Heart right ventricle (tissue), 16 donors: Measurements from ENCODE around the gene COPS3. TPM values are rescaled to one million over a fixed set of nuclear protein-coding genes. Genes with fewer than 3 reads are reported as not detected.
A peak's percentile ranks its signal among the peaks of the same experiment; 100 is the strongest.

Experiments used
- ATAC-seq, 8 donors: fragments of 200-7000 bp; cut with Tn5 transposase; one replicate each; pipeline ENCODE4 v1.9.1; 2020; ENCODE audit warnings: mild to moderate bottlenecking in 8 of 8, moderate library complexity in 8 of 8, moderate number of reproducible peaks in 1 of 8
- DNase-seq, 2 donors: peaks; one replicate each; pipeline ENCODE4 v3.0.0-alpha.2; 2020
- H3K27ac ChIP-seq, 10 donors: fragments of 200-600 bp; sonication (generic) in 2 of 10; one replicate each; pipeline versions ENCODE4 v1.5.0 to v1.8.0; 2020 to 2022; ENCODE audit warnings: mild to moderate bottlenecking in 3 of 10
- H3K27me3 ChIP-seq, 7 donors: fragments of 200-600 bp; one replicate each; pipeline ENCODE4 v1.8.0; 2021 to 2022; ENCODE audit warnings: mild to moderate bottlenecking in 2 of 7
- H3K36me3 ChIP-seq, 9 donors: fragments of 200-600 bp; sonication (generic) in 1 of 9; one replicate each; pipeline versions ENCODE4 v1.5.0 to v1.8.0; 2020 to 2022; ENCODE audit warnings: mild to moderate bottlenecking in 2 of 9
- H3K4me1 ChIP-seq, 9 donors: fragments of 200-600 bp; sonication (generic) in 1 of 9; one replicate each; pipeline versions ENCODE4 v1.5.0 to v1.8.0; 2020 to 2022; ENCODE audit warnings: mild to moderate bottlenecking in 4 of 9
- H3K4me3 ChIP-seq, 10 donors: fragments of 200-600 bp; sonication (generic) in 2 of 10; one replicate each; pipeline versions ENCODE4 v1.5.0 to v1.8.0; 2020 to 2022; ENCODE audit warnings: mild to moderate bottlenecking in 7 of 10, moderate library complexity in 2 of 10
- H3K9me3 ChIP-seq, 11 donors: fragments of 200-600 bp in 10 of 11; sonication (generic) in 2 of 11; one replicate each; pipeline versions ENCODE4 v1.5.0 to v1.8.0; 2013 to 2022; ENCODE audit warnings: mild to moderate bottlenecking in 2 of 11, control low read depth in 1 of 11, moderate library complexity in 1 of 11
- CTCF ChIP-seq, 9 donors: fragments of 200-600 bp; sonication (generic) in 2 of 9; IDR thresholded peaks; one replicate each; pipeline versions ENCODE4 v1.5.0 to v1.8.0; 2021 to 2022; ENCODE audit warnings: antibody characterized with exemption in 9 of 9, mild to moderate bottlenecking in 5 of 9, moderate library complexity in 1 of 9
- WGBS, 2 donors: extraction: QIAGEN DNeasy Blood & Tissue Kit; methylation state at CpG; one replicate each; pipeline ENCODE4 v1.1.7; 2013; ENCODE audit warnings: inconsistent platforms in 1 of 2; 5-methylcytosine and 5-hydroxymethylcytosine counted together
- intact Hi-C, 10 donors: fragments of 100-400 bp; cut with DNase I; formaldehyde crosslinking; loops; one replicate each; pipeline versions ENCODE4 v1.11.1 to v1.14.2; 2022
- polyA plus RNA-seq, 2 donors: library from polyadenylated mRNA; stranded (reverse); fragments of 200-250 nt; gene quantifications; one replicate each; pipeline ENCODE4 v1.2.3, GENCODE V29; 2013
- total RNA-seq, 10 donors: library from RNA; stranded (reverse); fragmentation: NEBNext Ultra II Directional in 3 of 10; extraction: Animal tissue kit (Norgen Biotek cat#: 25700) in 3 of 10; gene quantifications; one replicate each; pipeline versions ENCODE4 v1.2.1 to v1.2.4, GENCODE V29; 2021 to 2023
- donor health status: Arrhythmogenic right ventricular cardiomyopathy.
- donor health status: ischemic (EF 13 %, LVEDD 7.1; RV severe dilation, severe dysfunction).
- donor health status: healthy with polysubstance abuse.
- donor health status: DM: no; HTN: yes; CAD: no.
- donor health status: DM: no; HTN: no; CAD: no.
- donor health status: ischemic (EF 25% LVEDD 6.9; RV normal size, moderate dysfunction).
- donor health status: ischemic (EF 25% LVEDD 5.7; RV mildly dilated, moderate dysfunction).
- donor health status: healthy.
- donor health status: DM: yes; HTN: yes; CAD: no.
- donor health status: Ischemic cardiomyopathy.
- donor health status: ischemic (EF 35%, LVEDD 5.7; RV mildly dilated, moderate dysfunction).
- donor health status: nonischemic (EF 11% LVEDD 7.7; RV severe dilation, severe dysfunction).
- donor health status: DM: yes; HTN: yes; CAD: no.
- donor health status: PGD.
- donor health status: ischemic (EF 29% LVEDD 5.4; RV normal size, mild dysfunction).
- donor health status: nonischemic (EF 23%, LVEDD 6.1; RV moderate dilation, normal function).

Gene COPS3
- total and polyA plus RNA-seq, 12 donors = 23.4 to 84.6 (median 71.1) TPM

GRCh38 chr17:17216236-17216635 is 64.8 kb downstream of the COPS3 start:
- no peak overlapping the region for H3K4me3 ChIP-seq
- ATAC-seq = peak in 2 of 8 donors; percentile 9 to 25
- intact Hi-C loops = no loop called here
- WGBS, 2 donors = 88% methylated on average over 17 of the region's 17 CpGs
- no peak for DNase-seq
- no peak overlapping the region for H3K27ac ChIP-seq
- H3K9me3 ChIP-seq = no peaks in the 10 kb centered on the region
- TF ChIP-seq CTCF (IDR thresholded peaks at IDR 0.05) = no peak
- H3K27me3 ChIP-seq = no peaks in the 10 kb centered on the region
- peaks cover 0 to 5% (median 0%) of the 10 kb centered on the region in 9 donors for H3K4me1 ChIP-seq
- peaks cover 6 to 100% (median 73%) of the 10 kb centered on the region in 9 donors for H3K36me3 ChIP-seq

GRCh38 chr17:17215575-17215974 is 65.5 kb downstream of the COPS3 start:
- no peak for TF ChIP-seq CTCF (IDR thresholded peaks at IDR 0.05)
- 90 to 91% methylated on average over 8 of the region's 8 CpGs for WGBS, 2 donors
- DNase-seq (no peak), ATAC-seq (peak in 1 of 8 donors; percentile 14)
- H3K4me3 ChIP-seq = no peak overlapping the region
- H3K27ac ChIP-seq = no peak overlapping the region
- H3K36me3 ChIP-seq = peaks cover 2 to 100% (median 68%) of the 10 kb centered on the region in 9 donors
- H3K4me1 ChIP-seq = peaks cover 0 to 5% (median 0%) of the 10 kb centered on the region in 9 donors
- no peaks in the 10 kb centered on the region for H3K9me3 ChIP-seq
- intact Hi-C loops = no loop called here
- no peaks in the 10 kb centered on the region for H3K27me3 ChIP-seq

- no peak for DNase-seq
- H3K4me1 ChIP-seq = peaks cover 0 to 5% (median 0%) of the 10 kb centered on the region in 9 donors
- WGBS, 2 donors = 85 to 90% methylated on average over 27 of the region's 27 CpGs
- intact Hi-C loops = no loop called here
- no peaks in the 10 kb centered on the region for H3K27me3 ChIP-seq
- H3K36me3 ChIP-seq = peaks cover 0 to 100% (median 61%) of the 10 kb centered on the region in 9 donors
- no peak for TF ChIP-seq CTCF (IDR thresholded peaks at IDR 0.05)
- ATAC-seq = peak in 3 of 8 donors; percentile 8 to 16 (median 13)
- H3K9me3 ChIP-seq = no peaks in the 10 kb centered on the region
- no peak overlapping the region for H3K4me3 ChIP-seq
- no peak overlapping the region for H3K27ac ChIP-seq
Measured at GRCh38 chr17:17214646-17215436, 66.2 kb downstream of the COPS3 start.

- ATAC-seq (peak in 7 of 8 donors; percentile 26 to 58 (median 51)), DNase-seq (no peak)
- WGBS, 2 donors = 64 to 71% methylated on average over 10 of the region's 10 CpGs
- Histone ChIP-seq H3K27ac (no peak overlapping the region), H3K4me1 (peaks cover 0 to 5% (median 0%) of the 10 kb centered on the region in 9 donors), H3K4me3 (no peak overlapping the region), H3K27me3 (no peaks in the 10 kb centered on the region), H3K36me3 (peaks cover 0 to 90% (median 56%) of the 10 kb centered on the region in 9 donors), H3K9me3 (no peaks in the 10 kb centered on the region)
- intact Hi-C loops = no loop called here
- no peak for TF ChIP-seq CTCF (IDR thresholded peaks at IDR 0.05)
Measured at GRCh38 chr17:17213775-17214174, 67.3 kb downstream of the COPS3 start.
